Suprapubic skin (tissue), 4 donors: ENCODE results near the gene IL23R. TPM values are rescaled to one million over a fixed set of nuclear protein-coding genes. Genes with fewer than 3 reads are reported as not detected.

Experiments
- DNase-seq, 2 donors: peaks; one replicate each; pipeline ENCODE4 v3.0.0-alpha.2; 2019; ENCODE audit warnings: low spot score in 2 of 2
- H3K27ac ChIP-seq: fragments of 200-600 bp; sonication (generic); one replicate; pipeline ENCODE4 v1.5.1; 2019
- H3K27me3 ChIP-seq: fragments of 200-600 bp; sonication (generic); one replicate; pipeline ENCODE4 v1.5.1; 2019
- H3K36me3 ChIP-seq: fragments of 200-600 bp; sonication (generic); one replicate; pipeline ENCODE4 v1.5.1; 2019
- H3K4me1 ChIP-seq: fragments of 200-600 bp; sonication (generic); one replicate; pipeline ENCODE4 v1.5.1; 2019
- H3K4me3 ChIP-seq: fragments of 200-600 bp; sonication (generic); one replicate; pipeline ENCODE4 v1.5.1; 2019; ENCODE audit warnings: mild to moderate bottlenecking
- H3K9me3 ChIP-seq: fragments of 200-600 bp; sonication (generic); one replicate; pipeline ENCODE4 v1.5.1; 2019
- CTCF ChIP-seq, 2 donors: fragments of 200-600 bp in 1 of 2; fragments of 450-650 bp in 1 of 2; sonication (generic) in 1 of 2; IDR thresholded peaks; one replicate each; pipeline ENCODE4 v1.5.1; 2016 to 2019; ENCODE audit warnings: antibody characterized with exemption in 2 of 2, mild to moderate bottlenecking in 1 of 2, moderate library complexity in 1 of 2
- EP300 ChIP-seq: sonication (generic); formaldehyde crosslinking; IDR thresholded peaks from one replicate; pipeline ENCODE4 v1.6.1; 2017; ENCODE audit warnings: antibody characterized with exemption
- POLR2A ChIP-seq, 2 donors: fragments of 450-650 bp; IDR thresholded peaks; one replicate each; pipeline ENCODE4 v1.6.1; 2017; ENCODE audit warnings: antibody characterized with exemption in 2 of 2, mild to moderate bottlenecking in 2 of 2, moderate library complexity in 2 of 2
- POLR2AphosphoS5 ChIP-seq, 3 donors: sonication (generic); formaldehyde crosslinking; IDR thresholded peaks; one replicate each; pipeline ENCODE4 v1.6.1; 2017; ENCODE audit warnings: antibody characterized with exemption in 3 of 3
- WGBS: methylation state at CpG from one replicate; pipeline ENCODE4 v1.1.5; 2018; 5-methylcytosine and 5-hydroxymethylcytosine counted together
- total RNA-seq, 4 donors: library from RNA; depleted of rRNA; stranded (reverse); fragments of >200 nt; gene quantifications; one replicate each; pipeline ENCODE4 v1.1.0, GENCODE V29; 2016

The IL23R gene
- total RNA-seq, 4 donors from 2014 or later: not detected

DNA sequence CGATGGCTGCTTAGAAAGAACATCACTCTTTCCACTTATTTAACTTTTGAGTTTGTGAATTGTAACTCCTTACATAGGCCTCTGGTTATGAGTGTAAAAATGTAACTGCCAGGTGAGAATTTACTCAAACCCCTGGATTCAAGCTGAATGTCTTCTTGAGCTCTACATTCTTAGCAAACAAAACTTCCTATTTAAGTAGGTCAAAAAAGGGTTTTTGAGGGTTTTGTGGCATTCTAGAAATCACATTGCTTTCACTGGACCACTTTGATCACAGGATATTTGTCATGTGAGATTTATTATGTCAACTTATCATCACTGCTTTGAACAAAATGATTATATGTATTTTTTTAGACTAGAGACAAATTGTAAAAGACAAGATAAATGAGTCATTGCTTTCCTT is 5.7 kb downstream of the IL23R start:
- H3K4me3 ChIP-seq: no peak overlapping the region
- no peaks in the 10 kb centered on the region for H3K4me1 ChIP-seq
- TF ChIP-seq POLR2AphosphoS5 (IDR thresholded peaks at IDR 0.05): no peak
- TF ChIP-seq POLR2A (IDR thresholded peaks at IDR 0.05): no peak
- TF ChIP-seq CTCF (IDR thresholded peaks at IDR 0.05): no peak
- no peak for TF ChIP-seq EP300
- H3K9me3 ChIP-seq: no peaks in the 10 kb centered on the region
- H3K27me3 ChIP-seq: no peaks in the 10 kb centered on the region
- 77% methylated on average over 1 of the region's 1 CpG for WGBS
- DNase-seq: no peak
- no peak overlapping the region for H3K27ac ChIP-seq
- H3K36me3 ChIP-seq: no peaks in the 10 kb centered on the region

- DNase-seq: no peak
- TF ChIP-seq EP300: no peak
- no peak for TF ChIP-seq POLR2AphosphoS5 (IDR thresholded peaks at IDR 0.05)
- no peak for TF ChIP-seq POLR2A (IDR thresholded peaks at IDR 0.05)
- no peak for TF ChIP-seq CTCF (IDR thresholded peaks at IDR 0.05)
- H3K4me1 ChIP-seq: no peaks in the 10 kb centered on the region
- H3K27ac ChIP-seq: no peak overlapping the region
- H3K36me3 ChIP-seq: no peaks in the 10 kb centered on the region
- H3K9me3 ChIP-seq: no peaks in the 10 kb centered on the region
- no peaks in the 10 kb centered on the region for H3K27me3 ChIP-seq
- no peak overlapping the region for H3K4me3 ChIP-seq
Measured at GRCh38 chr1:67173988-67174387, 7.7 kb downstream of the IL23R start.

- Histone ChIP-seq H3K27ac (no peak overlapping the region), H3K36me3 (no peaks in the 10 kb centered on the region), H3K27me3 (no peaks in the 10 kb centered on the region), H3K9me3 (no peaks in the 10 kb centered on the region), H3K4me3 (no peak overlapping the region), H3K4me1 (no peaks in the 10 kb centered on the region)
- DNase-seq: no peak
- TF ChIP-seq EP300 (no peak), POLR2A (IDR thresholded peaks at IDR 0.05) (no peak), CTCF (IDR thresholded peaks at IDR 0.05) (no peak)
- WGBS: 94% methylated on average over 2 of the region's 2 CpGs
Measured at GRCh38 chr1:67174716-67175284, 8.5 kb downstream of the IL23R start.

GRCh38 chr1:67175530-67176087 is 9.4 kb downstream of the IL23R start:
- H3K27me3 ChIP-seq: no peaks in the 10 kb centered on the region
- WGBS: 82% methylated on average over 3 of the region's 3 CpGs
- no peak overlapping the region for H3K4me3 ChIP-seq
- H3K9me3 ChIP-seq: no peaks in the 10 kb centered on the region
- DNase-seq: no peak
- H3K4me1 ChIP-seq: no peaks in the 10 kb centered on the region
- H3K27ac ChIP-seq: no peak overlapping the region
- H3K36me3 ChIP-seq: no peaks in the 10 kb centered on the region
- TF ChIP-seq POLR2A (IDR thresholded peaks at IDR 0.05) (no peak), EP300 (no peak), POLR2AphosphoS5 (IDR thresholded peaks at IDR 0.05) (no peak), CTCF (IDR thresholded peaks at IDR 0.05) (no peak)

- no peak for DNase-seq
- Histone ChIP-seq H3K9me3 (no peaks in the 10 kb centered on the region), H3K4me3 (no peak overlapping the region), H3K36me3 (no peaks in the 10 kb centered on the region), H3K27me3 (no peaks in the 10 kb centered on the region), H3K27ac (no peak overlapping the region), H3K4me1 (no peaks in the 10 kb centered on the region)
- TF ChIP-seq POLR2A (IDR thresholded peaks at IDR 0.05) (no peak), CTCF (IDR thresholded peaks at IDR 0.05) (no peak), EP300 (no peak), POLR2AphosphoS5 (IDR thresholded peaks at IDR 0.05) (no peak)
- WGBS: 94% methylated on average over 1 of the region's 1 CpG
Measured at GRCh38 chr1:67184838-67185421, 18.7 kb downstream of the IL23R start.
